H1 (cell line): Measurements from ENCODE around the gene DPEP2. TPM values are rescaled to one million over a fixed set of nuclear protein-coding genes. Genes with fewer than 3 reads are reported as not detected.

ENCODE experiments used
- CTCF ChIA-PET: fragments of 300-600 bp; sonication (Branson Sonifier 250); formaldehyde crosslinking; loops from one replicate; lab custom pipeline; 2021; ENCODE audit not compliant: partially characterized antibody; lab: Charles Lee
- POLR2A ChIA-PET: fragments of 300-600 bp; sonication (Branson Sonifier 250); formaldehyde crosslinking; loops from one replicate; lab custom pipeline; 2021; ENCODE audit warnings: inconsistent platforms; ENCODE audit not compliant: partially characterized antibody; lab: Charles Lee
- DNase-seq, 2 experiments: peaks; one replicate each; pipeline versions ENCODE4 v3.0.0 to v3.0.0-alpha.2; 2010 to 2022; ENCODE audit warnings: low spot score in 2 of 2, low read depth in 1 of 2, mixed read lengths in 1 of 2
- FAIRE-seq: peaks from 2 replicates; lab custom pipeline; 2011; peaks lifted over from hg19 to GRCh38; lab: Jason Lieb, UNC
- H2AFZ ChIP-seq: 2 replicates; pipeline ENCODE4 v1.8.1; 2012; ENCODE audit warnings: low read length, inconsistent platforms
- H2AK5ac ChIP-seq: 2 replicates; pipeline ENCODE4 v1.6.1; 2013; ENCODE audit warnings: low read depth, low read length
- H2BK120ac ChIP-seq: replicated peaks from 2 replicates; pipeline ENCODE3; 2013; ENCODE audit warnings: low read depth, low read length, inconsistent platforms
- H2BK12ac ChIP-seq: 2 replicates; pipeline ENCODE4 v1.6.1; 2013; ENCODE audit warnings: low read depth, low read length
- H2BK15ac ChIP-seq: 2 replicates; pipeline ENCODE4 v1.6.1; 2013; ENCODE audit warnings: low read length
- H2BK20ac ChIP-seq: 2 replicates; pipeline ENCODE4 v1.6.1; 2013; ENCODE audit warnings: low read length
- H2BK5ac ChIP-seq: 2 replicates; pipeline ENCODE4 v1.6.1; 2013; ENCODE audit warnings: low read depth, low read length
- H3K14ac ChIP-seq: 2 replicates; pipeline ENCODE4 v1.6.1; 2013; ENCODE audit warnings: inconsistent platforms; ENCODE audit not compliant: insufficient read length
- H3K18ac ChIP-seq: 2 replicates; pipeline ENCODE4 v1.6.1; 2013; ENCODE audit warnings: low read length; ENCODE audit errors: extremely low read depth
- H3K23ac ChIP-seq: 2 replicates; pipeline ENCODE4 v1.6.1; 2013; ENCODE audit warnings: inconsistent platforms; ENCODE audit not compliant: insufficient read length
- H3K23me2 ChIP-seq: 2 replicates; pipeline ENCODE4 v1.6.1; 2013; ENCODE audit warnings: low read depth, low read length
- H3K27ac ChIP-seq: 2 replicates; pipeline ENCODE4 v1.6.1; 2011; ENCODE audit warnings: low read depth, low read length, inconsistent platforms
- H3K27me3 ChIP-seq, 4 experiments: replicated peaks in 1 of 4; 1 replicate in 1 of 4; 2 replicates in 3 of 4; pipeline versions ENCODE4 v1.6.1 to v1.8.1; 2011 to 2013; ENCODE audit warnings: low read length in 3 of 4, mild to moderate bottlenecking in 3 of 4, inconsistent platforms in 2 of 4, mixed read lengths in 2 of 4, moderate library complexity in 1 of 4; ENCODE audit not compliant: control insufficient read depth in 3 of 4, insufficient read depth in 3 of 4; ENCODE audit errors: extremely low read depth in 1 of 4
- H3K36me3 ChIP-seq, 4 experiments: 2 replicates each; pipeline versions ENCODE4 v1.6.1 to v1.8.1; 2011 to 2013; ENCODE audit warnings: mild to moderate bottlenecking in 4 of 4, low read length in 3 of 4, moderate library complexity in 2 of 4, control low read depth in 1 of 4, inconsistent platforms in 1 of 4; ENCODE audit not compliant: insufficient read depth in 4 of 4, control insufficient read depth in 2 of 4
- H3K4ac ChIP-seq: replicated peaks from 2 replicates; pipeline ENCODE3; 2013; ENCODE audit warnings: low read length, low read depth, mixed read lengths, inconsistent platforms; ENCODE audit not compliant: insufficient read length
- H3K4me1 ChIP-seq, 4 experiments: replicated peaks in 1 of 4; 1 replicate in 1 of 4; 2 replicates in 3 of 4; pipeline versions ENCODE4 v1.6.1 to v1.8.1; 2011 to 2013; ENCODE audit warnings: low read length in 3 of 4, inconsistent platforms in 2 of 4, mixed read lengths in 1 of 4; ENCODE audit not compliant: insufficient read depth in 4 of 4, control insufficient read depth in 3 of 4
- H3K4me2 ChIP-seq, 2 experiments: 2 replicates each; pipeline versions ENCODE4 v1.6.1 to v1.8.1; 2011 to 2013; ENCODE audit warnings: low read depth in 2 of 2, low read length in 2 of 2, control low read depth in 1 of 2, inconsistent platforms in 1 of 2, mild to moderate bottlenecking in 1 of 2; ENCODE audit not compliant: insufficient read depth in 1 of 2
- H3K4me3 ChIP-seq, 4 experiments: fragments of 200-600, 300-600 bp in 1 of 4; sonication (generic), shearing (Covaris generic), sonication (Bioruptor Twin) in 1 of 4; 2 replicates each; pipeline versions ENCODE4 v1.5.1 to v1.8.1; 2011 to 2016; ENCODE audit warnings: low read length in 4 of 4, low read depth in 3 of 4, control low read depth in 2 of 4, inconsistent platforms in 2 of 4, mild to moderate bottlenecking in 2 of 4, mixed read lengths in 1 of 4, moderate library complexity in 1 of 4; ENCODE audit not compliant: insufficient read depth in 2 of 4; ENCODE audit errors: extremely low read depth in 1 of 4
- H3K56ac ChIP-seq: replicated peaks from 2 replicates; pipeline ENCODE3; 2013; ENCODE audit warnings: low read depth, mild to moderate bottlenecking, mixed read lengths, low read length, inconsistent platforms; ENCODE audit not compliant: insufficient read length
- H3K79me1 ChIP-seq: 2 replicates; pipeline ENCODE4 v1.6.1; 2013; ENCODE audit warnings: low read depth, low read length, control low read depth
- H3K79me2 ChIP-seq, 2 experiments: 2 replicates each; pipeline versions ENCODE4 v1.6.1 to v1.8.1; 2012 to 2013; ENCODE audit warnings: low read length in 2 of 2, mild to moderate bottlenecking in 2 of 2, inconsistent platforms in 1 of 2; ENCODE audit not compliant: insufficient read depth in 2 of 2, control insufficient read depth in 1 of 2
- H3K9ac ChIP-seq, 4 experiments: replicated peaks in 1 of 4; 1 replicate in 1 of 4; 2 replicates in 3 of 4; pipeline versions ENCODE4 v1.6.1 to v1.8.1; 2011 to 2013; ENCODE audit warnings: low read depth in 3 of 4, low read length in 3 of 4, control low read depth in 2 of 4, mild to moderate bottlenecking in 2 of 4, moderate library complexity in 2 of 4, inconsistent platforms in 1 of 4; ENCODE audit errors: extremely low read depth in 1 of 4
- H3K9me3 ChIP-seq, 2 experiments: 2 replicates each; pipeline versions ENCODE4 v1.6.1 to v1.8.1; 2012 to 2013; ENCODE audit warnings: mild to moderate bottlenecking in 2 of 2, moderate library complexity in 2 of 2, control low read depth in 1 of 2, inconsistent platforms in 1 of 2, low read depth in 1 of 2, low read length in 1 of 2, mixed read lengths in 1 of 2; ENCODE audit not compliant: insufficient read depth in 2 of 2
- H4K20me1 ChIP-seq, 2 experiments: replicated peaks in 1 of 2; 2 replicates each; pipeline versions ENCODE3 to v1.8.1; 2011 to 2013; ENCODE audit warnings: inconsistent platforms in 2 of 2, low read length in 2 of 2, mild to moderate bottlenecking in 1 of 2; ENCODE audit not compliant: insufficient read depth in 2 of 2, control insufficient read depth in 1 of 2
- H4K5ac ChIP-seq: 2 replicates; pipeline ENCODE4 v1.6.1; 2013; ENCODE audit warnings: low read length, low read depth, mixed read lengths, inconsistent platforms; ENCODE audit not compliant: insufficient read length
- H4K8ac ChIP-seq: 2 replicates; pipeline ENCODE4 v1.8.0; 2013; ENCODE audit warnings: mild to moderate bottlenecking, moderate library complexity, low read length, inconsistent platforms; ENCODE audit not compliant: insufficient read depth; ENCODE audit errors: extremely low read depth
- H4K91ac ChIP-seq: replicated peaks from 2 replicates; pipeline ENCODE3; 2013; ENCODE audit warnings: low read length, mixed read lengths, inconsistent platforms; ENCODE audit not compliant: insufficient read length
- CREB1 ChIP-seq: IDR thresholded peaks from 2 replicates; pipeline ENCODE4 v1.6.1; 2012; ENCODE audit warnings: inconsistent platforms
- TBP ChIP-seq: IDR thresholded peaks from 2 replicates; pipeline ENCODE4 v1.6.1; 2011; ENCODE audit warnings: low read depth, low read length, improper control_type of control experiment
- ZNF274 ChIP-seq: IDR thresholded peaks from 2 replicates; pipeline ENCODE4 v1.7.0; 2012; ENCODE audit warnings: low read length, borderline replicate concordance; ENCODE audit errors: extremely low read depth
- WGBS, 2 experiments: shearing (Covaris generic) in 1 of 2; methylation state at CpG; one replicate each; pipeline versions ENCODE4 v1.1.6 to v1.1.7; 2013 to 2015; ENCODE audit warnings: low lambda C conversion rate in 2 of 2, mixed read lengths in 2 of 2, inconsistent platforms in 1 of 2, low coverage in 1 of 2, missing lambda C conversion rate in 1 of 2; ENCODE audit not compliant: insufficient replicate concordance in 2 of 2, insufficient coverage in 1 of 2, insufficient read length in 1 of 2; ENCODE audit errors: extremely low coverage in 1 of 2, missing lambda C conversion rate in 1 of 2; 5-methylcytosine and 5-hydroxymethylcytosine counted together
- polyA plus RNA-seq, 7 experiments: library from polyadenylated mRNA; depleted of rRNA in 3 of 7; stranded (reverse) in 5 of 7; unstranded in 2 of 7; fragments of >200 nt in 5 of 7; fragments of 200-250 nt in 2 of 7; gene quantifications; 1 replicate in 5 of 7; 2 replicates in 1 of 7; 4 replicates in 1 of 7; pipeline versions ENCODE4 v1.2.1 to v1.2.3, GENCODE V29; 2011 to 2013; ENCODE audit warnings: missing spikeins in 2 of 7, mixed read lengths in 2 of 7
- total RNA-seq: library from RNA; stranded (reverse); fragmentation: NEBNext Ultra II Directional; extraction: Animal tissue kit (Norgen Biotek cat#: 25700); gene quantifications from 2 replicates; pipeline ENCODE4 v1.2.1, GENCODE V29; 2021

The DPEP2 gene
- total and polyA plus RNA-seq, 2 of the 8 experiments (the other 6 are each of a cell fraction or from before 2014, with no cell fraction given): not detected

DNA sequence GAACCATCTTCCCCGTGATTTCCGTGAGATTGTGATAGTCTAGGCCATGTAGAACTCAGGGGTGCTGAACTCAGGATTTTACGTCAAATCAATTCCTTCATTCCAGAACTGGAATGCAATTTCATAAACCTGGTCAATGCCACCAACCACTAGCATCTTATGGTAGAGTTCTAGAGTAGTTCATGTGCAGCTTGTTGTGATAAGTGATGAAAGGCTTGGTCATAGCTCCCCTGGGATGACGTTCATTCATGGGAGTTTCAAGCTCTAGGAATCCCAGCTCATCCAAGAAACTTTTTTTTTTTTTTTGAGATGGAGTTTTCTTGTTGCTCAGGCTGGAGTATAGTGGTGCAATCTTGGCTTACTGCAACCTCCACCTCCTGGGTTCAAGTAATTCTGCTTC lies 3.7 kb upstream of the DPEP2 start:
- no peak overlapping the region for H3K4ac ChIP-seq
- H4K20me1 ChIP-seq: no peaks in the 10 kb centered on the region
- H3K27me3 ChIP-seq: no peaks in the 10 kb centered on the region
- 89% methylated on average over 4 of the region's 4 CpGs; no CpG with 5 or more reads in 1 of the 2 experiments for WGBS, 2 experiments
- H3K4me2 ChIP-seq: no peak overlapping the region
- POLR2A ChIA-PET: interaction anchor here (4.5 kb wide), 1 partner anchor 20 kb away, joined by 23 read pairs; the partner anchor contains the start of genes DDX28 and DUS2
- H3K4me3 ChIP-seq: no peak overlapping the region
- H4K91ac ChIP-seq: no peak overlapping the region
- no peaks in the 10 kb centered on the region; a peak in 1 of 7 replicates for H3K4me1 ChIP-seq
- CTCF ChIA-PET: interaction anchor here (0.6 to 1.8 kb wide), 5 partner anchors 12 to 1751 kb away, joined by 3 to 5 read pairs (median 4); partner anchors contain the start of genes DDX28 and DUS2
- no peak overlapping the region for H3K14ac ChIP-seq
- H3K18ac ChIP-seq: no peak overlapping the region
- FAIRE-seq (no peak), DNase-seq (no peak)
- no peaks in the 10 kb centered on the region for H3K36me3 ChIP-seq
- no peak overlapping the region for H2BK15ac ChIP-seq
- no peak overlapping the region for H2BK12ac ChIP-seq
- no peak overlapping the region for H4K8ac ChIP-seq
- no peak overlapping the region for H2AK5ac ChIP-seq
- H3K79me2 ChIP-seq: no peaks in the 10 kb centered on the region
- H2BK120ac ChIP-seq: no peak overlapping the region
- H2BK20ac ChIP-seq: no peak overlapping the region
- H3K56ac ChIP-seq: no peak overlapping the region
- no peak overlapping the region for H3K23ac ChIP-seq
- H2BK5ac ChIP-seq: no peak overlapping the region
- H2AFZ ChIP-seq: no peak overlapping the region
- no peaks in the 10 kb centered on the region for H3K9me3 ChIP-seq
- no peak overlapping the region for H3K27ac ChIP-seq
- H4K5ac ChIP-seq: no peak overlapping the region
- H3K9ac ChIP-seq: no peak overlapping the region
- no peaks in the 10 kb centered on the region for H3K23me2 ChIP-seq
- H3K79me1 ChIP-seq: no peaks in the 10 kb centered on the region; the same call in 1 of the 2 replicates
- TF ChIP-seq TBP: no peak
- TF ChIP-seq CREB1: no peak
- no peak for TF ChIP-seq ZNF274
